ENCODE measurements around the gene ZNF462. TPM values are rescaled to one million over a fixed set of nuclear protein-coding genes. Genes with fewer than 3 reads are reported as not detected.

The ZNF462 gene
- total and polyA plus RNA-seq, 2 donors (not counting 1 experiment from before 2014, with no cell fraction given): 6.0 to 27.4 TPM

DNA sequence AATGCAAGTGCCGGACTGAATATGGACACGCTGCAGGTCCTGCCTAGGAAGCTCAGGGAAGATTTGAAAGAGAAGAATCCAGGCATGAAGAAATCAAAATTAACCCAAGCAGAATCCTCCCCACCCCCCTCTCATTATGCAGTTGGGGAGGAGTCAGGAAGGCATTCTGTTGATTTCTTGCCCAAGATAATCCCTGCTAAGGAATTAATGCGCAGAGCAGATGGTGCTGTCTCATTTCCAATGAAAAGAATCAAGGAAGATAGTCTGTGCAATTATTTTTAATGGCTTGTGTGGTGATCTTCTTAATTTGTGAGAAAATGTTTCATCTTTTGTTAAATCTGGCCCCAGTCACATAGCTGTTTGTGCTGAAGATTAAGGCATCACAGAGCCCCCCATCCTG, 145.0 kb downstream of the ZNF462 start:
- TF ChIP-seq, protein P1, sequence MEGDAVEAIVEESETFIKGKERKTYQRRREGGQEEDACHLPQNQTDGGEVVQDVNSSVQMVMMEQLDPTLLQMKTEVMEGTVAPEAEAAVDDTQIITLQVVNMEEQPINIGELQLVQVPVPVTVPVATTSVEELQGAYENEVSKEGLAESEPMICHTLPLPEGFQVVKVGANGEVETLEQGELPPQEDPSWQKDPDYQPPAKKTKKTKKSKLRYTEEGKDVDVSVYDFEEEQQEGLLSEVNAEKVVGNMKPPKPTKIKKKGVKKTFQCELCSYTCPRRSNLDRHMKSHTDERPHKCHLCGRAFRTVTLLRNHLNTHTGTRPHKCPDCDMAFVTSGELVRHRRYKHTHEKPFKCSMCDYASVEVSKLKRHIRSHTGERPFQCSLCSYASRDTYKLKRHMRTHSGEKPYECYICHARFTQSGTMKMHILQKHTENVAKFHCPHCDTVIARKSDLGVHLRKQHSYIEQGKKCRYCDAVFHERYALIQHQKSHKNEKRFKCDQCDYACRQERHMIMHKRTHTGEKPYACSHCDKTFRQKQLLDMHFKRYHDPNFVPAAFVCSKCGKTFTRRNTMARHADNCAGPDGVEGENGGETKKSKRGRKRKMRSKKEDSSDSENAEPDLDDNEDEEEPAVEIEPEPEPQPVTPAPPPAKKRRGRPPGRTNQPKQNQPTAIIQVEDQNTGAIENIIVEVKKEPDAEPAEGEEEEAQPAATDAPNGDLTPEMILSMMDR (conservative IDR thresholded peaks at IDR 0.05 in 1 of 2, IDR thresholded peaks at IDR 0.05 in 1 of 2; ENCODE audit: low read depth in 1 of 2, low read length in 2 of 2): no peak
- no peak for TF ChIP-seq EZH2 (IDR thresholded peaks at IDR 0.05; ENCODE audit: low read length, missing control alignments)
- Histone ChIP-seq H3K4me2 (ENCODE audit: extremely low read depth, insufficient read depth, low read length) (no peak overlapping the region), H3K36me3 (ENCODE audit: control insufficient read depth, insufficient read depth, low read length) (no peaks in the 10 kb centered on the region), H3K4me1 (ENCODE audit: control insufficient read depth, extremely low read depth, insufficient read depth, low read length) (no peaks in the 10 kb centered on the region), H3K79me2 (ENCODE audit: control insufficient read depth, insufficient read depth, low read length) (no peaks in the 10 kb centered on the region), H3K27ac (ENCODE audit: insufficient read depth, low read length) (no peak overlapping the region), H4K20me1 (ENCODE audit: control insufficient read depth, extremely low read depth, insufficient read depth, low read length) (no peaks in the 10 kb centered on the region), H2AFZ (ENCODE audit: low read length) (no peak overlapping the region), H3K9me3 (ENCODE audit: control insufficient read depth, insufficient read depth, low read depth, low read length) (no peaks in the 10 kb centered on the region), H3K27me3 (ENCODE audit: control insufficient read depth, insufficient read depth, low read length) (no peaks in the 10 kb centered on the region), H3K9ac (ENCODE audit: insufficient read depth, low read length) (no peak overlapping the region), H3K4me3 (replicated peaks in 1 of 4; ENCODE audit: control extremely low read depth in 1 of 4, insufficient read depth in 1 of 4, low read depth in 3 of 4, low read length in 4 of 4) (no peak overlapping the region)
- DNase-seq (ENCODE audit: low read depth in 2 of 2): no peak

DNA sequence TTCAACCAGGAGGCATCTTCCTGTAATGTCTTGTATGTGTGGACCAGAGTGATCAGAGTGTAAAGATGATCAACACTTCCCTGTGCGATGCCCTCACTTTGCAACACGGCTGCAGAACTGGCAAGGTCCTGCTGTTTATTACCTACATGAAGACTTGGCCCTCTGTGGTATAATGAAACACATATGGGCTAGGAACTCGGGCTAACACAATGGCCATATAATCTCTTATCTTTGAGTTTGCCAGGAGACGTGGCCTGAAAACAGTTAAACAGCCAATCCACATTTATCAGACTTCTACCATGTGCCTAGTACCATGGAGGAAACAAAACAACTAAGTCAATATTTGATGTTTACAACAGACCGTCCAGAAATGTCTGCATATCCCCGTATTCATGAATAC, 145.5 kb downstream of the ZNF462 start:
- TF ChIP-seq, protein P1 (conservative IDR thresholded peaks at IDR 0.05 in 1 of 2, IDR thresholded peaks at IDR 0.05 in 1 of 2; ENCODE audit: low read depth in 1 of 2, low read length in 2 of 2): no peak
- no peak for TF ChIP-seq EZH2 (IDR thresholded peaks at IDR 0.05; ENCODE audit: low read length, missing control alignments)
- H3K36me3 ChIP-seq (ENCODE audit: control insufficient read depth, insufficient read depth, low read length): no peaks in the 10 kb centered on the region
- H3K9ac ChIP-seq (ENCODE audit: insufficient read depth, low read length): no peak overlapping the region

DNA sequence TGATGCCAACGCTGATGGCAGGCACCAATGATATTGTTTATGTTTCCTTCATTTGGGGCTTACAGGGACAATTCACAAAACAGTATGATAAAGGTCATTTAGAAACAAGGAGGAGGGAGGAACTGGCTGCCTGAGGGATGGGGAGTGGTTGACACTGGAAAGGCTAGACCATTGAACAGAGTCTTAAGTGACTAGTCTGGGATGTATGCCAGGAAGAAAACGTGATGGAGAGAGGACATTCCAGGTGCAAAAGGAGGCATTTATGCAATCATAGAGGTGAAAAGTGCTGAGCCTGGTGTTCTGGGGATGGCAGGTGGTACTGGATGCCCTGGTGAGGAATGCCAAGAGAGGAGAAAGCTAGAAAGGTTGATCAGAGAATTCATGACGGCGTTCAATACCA, 153.4 kb downstream of the ZNF462 start:
- no peak overlapping the region for H3K27ac ChIP-seq (ENCODE audit: insufficient read depth, low read length)
- no peaks in the 10 kb centered on the region for H3K36me3 ChIP-seq (ENCODE audit: control insufficient read depth, insufficient read depth, low read length)
- no peak overlapping the region for H3K4me3 ChIP-seq (replicated peaks in 1 of 4; ENCODE audit: control extremely low read depth in 1 of 4, insufficient read depth in 1 of 4, low read depth in 3 of 4, low read length in 4 of 4)
- H3K4me2 ChIP-seq (ENCODE audit: extremely low read depth, insufficient read depth, low read length): no peak overlapping the region
- TF ChIP-seq, protein P1 (conservative IDR thresholded peaks at IDR 0.05 in 1 of 2, IDR thresholded peaks at IDR 0.05 in 1 of 2; ENCODE audit: low read depth in 1 of 2, low read length in 2 of 2): no peak
- no peak for TF ChIP-seq EZH2 (IDR thresholded peaks at IDR 0.05; ENCODE audit: low read length, missing control alignments)
- DNase-seq (ENCODE audit: low read depth in 2 of 2): no peak
- no peaks in the 10 kb centered on the region for H4K20me1 ChIP-seq (ENCODE audit: control insufficient read depth, extremely low read depth, insufficient read depth, low read length)
- no peaks in the 10 kb centered on the region for H3K9me3 ChIP-seq (ENCODE audit: control insufficient read depth, insufficient read depth, low read depth, low read length)
- H2AFZ ChIP-seq (ENCODE audit: low read length): no peak overlapping the region
- no peaks in the 10 kb centered on the region for H3K79me2 ChIP-seq (ENCODE audit: control insufficient read depth, insufficient read depth, low read length)
- H3K9ac ChIP-seq (ENCODE audit: insufficient read depth, low read length): no peak overlapping the region
- H3K27me3 ChIP-seq (ENCODE audit: control insufficient read depth, insufficient read depth, low read length): no peaks in the 10 kb centered on the region
- H3K4me1 ChIP-seq (ENCODE audit: control insufficient read depth, extremely low read depth, insufficient read depth, low read length): peaks cover 7% of the 10 kb centered on the region

More for the DNA sequence above, 145.5 kb downstream of the ZNF462 start:
- H2AFZ ChIP-seq (ENCODE audit: low read length): no peak overlapping the region
- H3K4me3 ChIP-seq (replicated peaks in 1 of 4; ENCODE audit: control extremely low read depth in 1 of 4, insufficient read depth in 1 of 4, low read depth in 3 of 4, low read length in 4 of 4): no peak overlapping the region
- no peaks in the 10 kb centered on the region for H3K9me3 ChIP-seq (ENCODE audit: control insufficient read depth, insufficient read depth, low read depth, low read length)
- no peak overlapping the region for H3K4me2 ChIP-seq (ENCODE audit: extremely low read depth, insufficient read depth, low read length)
- no peaks in the 10 kb centered on the region for H4K20me1 ChIP-seq (ENCODE audit: control insufficient read depth, extremely low read depth, insufficient read depth, low read length)
- H3K27me3 ChIP-seq (ENCODE audit: control insufficient read depth, insufficient read depth, low read length): no peaks in the 10 kb centered on the region
- H3K27ac ChIP-seq (ENCODE audit: insufficient read depth, low read length): no peak overlapping the region
- no peaks in the 10 kb centered on the region for H3K79me2 ChIP-seq (ENCODE audit: control insufficient read depth, insufficient read depth, low read length)
- no peak for DNase-seq (ENCODE audit: low read depth in 2 of 2)
- H3K4me1 ChIP-seq (ENCODE audit: control insufficient read depth, extremely low read depth, insufficient read depth, low read length): no peaks in the 10 kb centered on the region

Measured in fibroblast of lung (primary cell).